Activated B cell treated with CpG ODN at 0.5 μM for 24 hours (primary cell): ENCODE measurements around the gene FER. TPM values are rescaled to one million over a fixed set of nuclear protein-coding genes. Genes with fewer than 3 reads are reported as not detected.

Experiments
- ATAC-seq: fragments of 200-7000 bp; cut with Tn5 transposase; one replicate; pipeline ENCODE4 v1.10.0; 2021; ENCODE audit warnings: low read depth, mild to moderate bottlenecking, moderate library complexity
- CTCF ChIA-PET: fragments of 350-600 bp; sonication (Branson Sonifier 250); formaldehyde crosslinking; loops from one replicate; lab custom pipeline; 2021; ENCODE audit warnings: antibody characterized with exemption; lab: Charles Lee
- POLR2A ChIA-PET: fragments of 350-600 bp; sonication (Branson Sonifier 250); formaldehyde crosslinking; loops from one replicate; lab custom pipeline; 2021; ENCODE audit warnings: antibody characterized with exemption; lab: Charles Lee
- DNase-seq: peaks from one replicate; pipeline ENCODE4 v3.0.0; 2022
- H3K27ac Mint-ChIP-seq: one replicate; pipeline ENCODE4 v1.8.0; 2020; ENCODE audit warnings: mixed read lengths
- H3K27me3 Mint-ChIP-seq: one replicate; pipeline ENCODE4 v1.8.0; 2021; ENCODE audit warnings: mixed read lengths
- H3K36me3 Mint-ChIP-seq: one replicate; pipeline ENCODE4 v1.8.0; 2021; ENCODE audit warnings: low read depth, mixed read lengths
- H3K4me1 Mint-ChIP-seq: one replicate; pipeline ENCODE4 v1.8.0; 2021; ENCODE audit warnings: mixed read lengths
- H3K4me3 Mint-ChIP-seq: one replicate; pipeline ENCODE4 v1.8.0; 2020; ENCODE audit warnings: mild to moderate bottlenecking, mixed read lengths
- H3K9me3 Mint-ChIP-seq: one replicate; pipeline ENCODE4 v1.8.0; 2020; ENCODE audit warnings: mixed read lengths
- CTCF ChIP-seq: fragments of 200-600 bp; IDR thresholded peaks from one replicate; pipeline ENCODE4 v1.8.0; 2022; ENCODE audit warnings: antibody characterized with exemption, mild to moderate bottlenecking
- intact Hi-C: fragments of 100-400 bp; cut with micrococcal nuclease; formaldehyde crosslinking; loops from one replicate; pipeline ENCODE4 v1.15.1; 2024
- total RNA-seq: library from RNA; stranded (reverse); gene quantifications from 2 replicates; pipeline ENCODE4 v1.2.3, GENCODE V29; 2022

FER gene
- total RNA-seq, 1 donor from 2014 or later, result 17.3 TPM

DNA sequence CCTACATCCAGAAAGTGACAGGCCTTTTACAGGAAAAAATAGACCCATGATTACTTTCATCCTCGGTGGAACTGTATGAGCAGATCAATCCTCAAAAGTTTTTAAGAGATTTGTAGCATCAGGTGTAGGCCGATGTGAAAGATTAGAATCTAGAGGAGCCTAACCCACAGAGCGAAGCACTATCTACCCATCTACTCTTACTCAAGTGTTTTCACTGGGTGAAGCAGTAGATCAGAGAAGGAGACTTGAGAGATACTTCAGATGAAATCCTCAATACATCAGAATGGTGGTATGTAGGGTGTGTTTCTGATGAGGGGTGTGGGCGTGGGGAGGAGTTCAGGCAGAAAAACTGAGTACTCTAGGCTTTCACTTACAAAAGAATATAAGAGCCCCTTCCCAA lies 192.8 kb downstream of the FER start:
- no peak for TF ChIP-seq CTCF
- no peaks in the 10 kb centered on the region for H3K9me3 Mint-ChIP-seq
- no peaks in the 10 kb centered on the region for H3K27me3 Mint-ChIP-seq
- ATAC-seq (no peak), DNase-seq (no peak)
- CTCF ChIA-PET, result no interaction called here
- H3K4me3 Mint-ChIP-seq, result no peak overlapping the region
- no peaks in the 10 kb centered on the region for H3K4me1 Mint-ChIP-seq
- no peaks in the 10 kb centered on the region for H3K36me3 Mint-ChIP-seq
- POLR2A ChIA-PET, result no interaction called here
- intact Hi-C loops, result no loop called here
- no peak overlapping the region for H3K27ac Mint-ChIP-seq

DNA sequence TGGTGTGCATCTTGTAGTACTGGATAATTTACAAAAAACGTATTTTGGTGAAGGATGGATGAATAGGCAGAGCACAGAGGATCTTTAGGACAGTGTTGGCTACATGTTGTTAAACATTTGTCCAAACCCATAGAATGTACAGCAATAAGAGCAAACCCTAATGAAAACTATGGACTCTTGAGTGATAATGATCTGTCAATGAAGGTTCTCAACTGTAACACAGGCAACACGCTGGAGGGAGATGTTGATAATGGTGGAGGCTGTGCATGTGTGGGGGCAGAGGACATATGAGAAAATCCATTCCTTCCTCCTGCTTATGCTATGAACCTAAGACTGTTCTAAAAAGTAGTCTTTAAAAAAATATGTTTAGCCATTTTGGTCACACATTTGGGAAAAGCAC lies 194.0 kb downstream of the FER start:
- ChIA-PET CTCF (no interaction called here), POLR2A (no interaction called here)
- no peaks in the 10 kb centered on the region for H3K4me1 Mint-ChIP-seq
- no peak overlapping the region for H3K4me3 Mint-ChIP-seq
- no peak for DNase-seq
- intact Hi-C loops, result no loop called here
- H3K27me3 Mint-ChIP-seq, result no peaks in the 10 kb centered on the region
- TF ChIP-seq CTCF, result no peak
- H3K27ac Mint-ChIP-seq, result no peak overlapping the region
- no peaks in the 10 kb centered on the region for H3K9me3 Mint-ChIP-seq
- no peak for ATAC-seq
- H3K36me3 Mint-ChIP-seq, result no peaks in the 10 kb centered on the region

- intact Hi-C loops, result no loop called here
- POLR2A ChIA-PET, result no interaction called here
- CTCF ChIA-PET, result no interaction called here
- TF ChIP-seq CTCF, result no peak
- no peak overlapping the region for H3K4me3 Mint-ChIP-seq
- DNase-seq (no peak), ATAC-seq (no peak)
- H3K27ac Mint-ChIP-seq, result no peak overlapping the region
- no peaks in the 10 kb centered on the region for H3K4me1 Mint-ChIP-seq
- no peaks in the 10 kb centered on the region for H3K9me3 Mint-ChIP-seq
- peaks cover 2% of the 10 kb centered on the region for H3K36me3 Mint-ChIP-seq
- no peaks in the 10 kb centered on the region for H3K27me3 Mint-ChIP-seq
Measured at GRCh38 chr5:108942701-108943100, 195.0 kb downstream of the FER start.

DNA sequence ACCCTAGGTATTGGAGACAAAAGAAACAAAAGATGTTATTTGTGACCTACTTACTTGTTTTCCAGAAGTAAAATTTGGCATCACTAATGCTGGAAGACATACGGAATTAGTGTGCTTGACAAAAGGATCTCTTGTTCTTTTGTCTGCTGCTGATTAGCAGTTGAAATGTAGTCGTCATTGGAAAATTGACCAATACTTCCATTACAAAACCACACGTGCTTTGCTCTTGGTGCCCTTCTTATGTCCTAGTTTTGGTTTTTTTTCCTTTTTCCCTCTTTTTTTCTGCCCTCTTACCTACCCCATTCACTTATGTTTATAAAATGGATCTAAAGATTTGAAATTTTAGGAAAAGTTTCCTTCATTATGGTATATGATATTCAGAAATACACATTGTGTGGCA lies 197.4 kb downstream of the FER start:
- ATAC-seq (no peak), DNase-seq (no peak)
- intact Hi-C loops, result no loop called here
- ChIA-PET POLR2A (no interaction called here), CTCF (no interaction called here)
- no peaks in the 10 kb centered on the region for H3K4me1 Mint-ChIP-seq
- no peaks in the 10 kb centered on the region for H3K9me3 Mint-ChIP-seq
- H3K27ac Mint-ChIP-seq, result no peak overlapping the region
- H3K4me3 Mint-ChIP-seq, result no peak overlapping the region
- H3K27me3 Mint-ChIP-seq, result no peaks in the 10 kb centered on the region
- peaks cover 2% of the 10 kb centered on the region for H3K36me3 Mint-ChIP-seq
- no peak for TF ChIP-seq CTCF

DNA sequence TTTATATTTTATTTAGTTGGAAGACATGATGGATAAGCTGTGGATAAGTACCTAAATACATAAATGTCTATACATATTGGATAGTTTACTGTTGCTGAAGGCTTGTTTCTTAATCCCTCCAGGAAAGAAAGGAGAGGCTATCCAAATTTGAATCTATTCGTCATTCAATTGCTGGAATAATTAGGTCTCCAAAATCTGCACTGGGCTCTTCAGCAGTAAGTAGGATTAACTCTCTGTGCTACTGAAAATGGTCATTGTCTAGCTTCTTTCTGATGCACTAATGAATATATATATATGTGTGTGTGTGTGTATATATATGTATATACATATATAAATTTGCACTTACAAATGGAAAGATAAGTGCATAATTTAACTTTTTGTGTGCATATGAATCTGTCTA lies 198.3 kb downstream of the FER start:
- H3K27ac Mint-ChIP-seq, result no peak overlapping the region
- ATAC-seq, result no peak
- intact Hi-C loops, result no loop called here

More for the DNA sequence above, 198.3 kb downstream of the FER start:
- H3K9me3 Mint-ChIP-seq, result no peaks in the 10 kb centered on the region
- ChIA-PET POLR2A (no interaction called here), CTCF (no interaction called here)
- no peak for DNase-seq
- no peaks in the 10 kb centered on the region for H3K4me1 Mint-ChIP-seq
- H3K36me3 Mint-ChIP-seq, result peaks cover 2% of the 10 kb centered on the region
- TF ChIP-seq CTCF, result no peak
- H3K4me3 Mint-ChIP-seq, result no peak overlapping the region
- H3K27me3 Mint-ChIP-seq, result no peaks in the 10 kb centered on the region
